GM19193 (cell line): Measurements from ENCODE around the gene CNTNAP2.

Source experiments
- POLR2A ChIP-seq: IDR thresholded peaks from 4 replicates; pipeline ENCODE4 v1.6.1; 2011; ENCODE audit not compliant: insufficient read depth, insufficient read length; ENCODE audit errors: extremely low read depth

The CNTNAP2 gene

GRCh38 chr7:148020679-148021078, 1904.1 kb downstream of the CNTNAP2 start:
- no peak for TF ChIP-seq POLR2A

GRCh38 chr7:148021507-148022045, 1905.0 kb downstream of the CNTNAP2 start:
- no peak for TF ChIP-seq POLR2A

- no peak for TF ChIP-seq POLR2A
Observed at GRCh38 chr7:148022832-148023231, 1906.2 kb downstream of the CNTNAP2 start.

DNA sequence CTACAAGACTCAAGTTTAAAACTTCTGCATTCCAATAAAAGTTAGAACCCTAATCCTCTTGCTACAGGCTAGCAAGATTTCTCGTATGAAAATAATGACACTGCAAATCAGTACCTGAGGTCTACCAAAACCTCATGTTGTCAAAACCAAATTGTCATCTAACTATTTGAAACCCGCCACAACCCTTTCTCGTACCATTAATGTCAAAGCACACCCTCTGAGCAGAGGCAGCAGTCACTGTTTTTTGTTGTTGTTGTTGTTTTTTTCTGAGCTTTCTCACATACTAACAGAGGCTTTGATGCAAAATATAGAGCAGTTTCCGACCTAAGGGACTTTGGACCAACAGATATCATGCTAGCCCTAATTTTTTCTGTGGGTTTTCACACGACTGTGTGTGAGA, 1910.1 kb downstream of the CNTNAP2 start:
- no peak for TF ChIP-seq POLR2A

GRCh38 chr7:148028165-148028564, 1911.6 kb downstream of the CNTNAP2 start:
- no peak for TF ChIP-seq POLR2A

DNA sequence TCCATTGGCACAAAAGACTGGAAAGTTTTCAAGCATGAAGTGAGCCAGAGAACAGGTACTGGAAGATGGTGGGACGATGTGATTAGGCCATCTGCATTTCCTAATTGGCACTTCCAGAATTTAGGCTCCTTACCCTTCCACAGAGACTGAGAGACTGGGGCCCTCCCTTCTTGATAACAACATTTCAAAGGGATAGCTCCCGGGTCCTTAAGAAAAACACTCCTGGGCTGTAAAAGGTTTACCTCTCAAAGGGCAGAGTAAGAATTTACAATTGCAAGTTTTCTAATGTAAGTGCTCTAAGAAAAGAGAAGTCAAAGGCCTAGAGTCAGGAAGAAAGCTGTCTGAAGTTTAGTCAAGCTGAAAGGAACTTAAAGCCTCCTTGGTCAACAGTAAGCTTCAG, 1914.4 kb downstream of the CNTNAP2 start:
- TF ChIP-seq POLR2A, result no peak

DNA sequence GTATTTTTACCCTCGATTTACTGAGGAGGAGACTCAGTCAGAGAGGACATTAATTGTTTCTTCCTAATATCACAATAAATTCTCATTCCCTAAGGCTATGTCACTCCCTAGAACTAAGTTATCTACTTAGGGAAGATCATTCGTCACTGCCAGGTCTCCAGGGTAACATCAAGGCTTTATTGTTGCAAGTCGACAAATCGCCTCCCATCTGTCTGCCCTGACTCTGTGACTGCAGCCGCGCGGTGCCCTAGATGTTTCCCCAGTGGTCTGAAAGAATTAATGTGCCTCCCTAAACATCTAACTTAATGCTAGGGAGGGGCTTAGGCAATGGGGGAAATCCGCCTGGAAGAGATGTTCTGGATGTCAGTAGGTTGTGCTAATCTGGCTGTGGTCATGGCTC, 1915.2 kb downstream of the CNTNAP2 start:
- no peak for TF ChIP-seq POLR2A

GRCh38 chr7:148035950-148036349, 1919.3 kb downstream of the CNTNAP2 start:
- no peak for TF ChIP-seq POLR2A

DNA sequence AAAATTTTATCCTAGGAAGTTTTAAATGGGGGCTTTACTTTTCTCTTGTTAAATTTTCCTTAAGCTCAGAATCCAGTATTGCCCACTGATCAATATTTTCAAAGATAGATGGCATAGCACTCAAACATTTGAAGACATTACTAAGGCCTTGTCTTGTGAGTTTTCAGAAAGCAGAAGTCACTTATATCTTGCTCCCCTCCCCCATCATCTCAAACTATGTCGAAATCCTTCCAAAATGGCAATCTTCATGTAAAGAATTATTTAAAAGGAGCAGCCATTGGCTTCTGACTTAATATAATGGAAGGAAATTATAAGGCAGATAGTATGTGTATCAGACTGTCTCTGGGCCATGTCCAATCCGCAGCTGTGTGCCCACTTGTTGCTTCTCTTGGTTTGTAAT, 1920.4 kb downstream of the CNTNAP2 start:
- TF ChIP-seq POLR2A, result no peak

DNA sequence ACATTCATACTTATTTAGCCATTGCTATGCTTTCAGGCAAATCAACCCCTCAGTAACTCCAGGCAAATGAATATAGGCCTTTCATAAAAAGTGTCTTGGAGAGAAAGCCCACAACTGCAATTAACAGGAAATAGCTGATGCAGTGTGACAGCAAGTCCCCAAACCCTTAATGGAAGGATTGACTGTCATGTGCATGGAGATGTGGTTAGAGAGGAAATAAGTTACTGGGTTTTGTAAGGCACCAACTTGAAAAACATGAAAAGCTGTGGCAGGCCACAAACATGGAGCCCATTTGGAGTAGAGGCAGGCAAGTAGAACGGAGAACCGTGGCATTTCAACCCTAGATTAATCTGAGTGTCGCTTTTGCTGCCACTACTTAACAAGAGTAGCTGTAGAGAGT, 1924.6 kb downstream of the CNTNAP2 start:
- TF ChIP-seq POLR2A, result no peak

DNA sequence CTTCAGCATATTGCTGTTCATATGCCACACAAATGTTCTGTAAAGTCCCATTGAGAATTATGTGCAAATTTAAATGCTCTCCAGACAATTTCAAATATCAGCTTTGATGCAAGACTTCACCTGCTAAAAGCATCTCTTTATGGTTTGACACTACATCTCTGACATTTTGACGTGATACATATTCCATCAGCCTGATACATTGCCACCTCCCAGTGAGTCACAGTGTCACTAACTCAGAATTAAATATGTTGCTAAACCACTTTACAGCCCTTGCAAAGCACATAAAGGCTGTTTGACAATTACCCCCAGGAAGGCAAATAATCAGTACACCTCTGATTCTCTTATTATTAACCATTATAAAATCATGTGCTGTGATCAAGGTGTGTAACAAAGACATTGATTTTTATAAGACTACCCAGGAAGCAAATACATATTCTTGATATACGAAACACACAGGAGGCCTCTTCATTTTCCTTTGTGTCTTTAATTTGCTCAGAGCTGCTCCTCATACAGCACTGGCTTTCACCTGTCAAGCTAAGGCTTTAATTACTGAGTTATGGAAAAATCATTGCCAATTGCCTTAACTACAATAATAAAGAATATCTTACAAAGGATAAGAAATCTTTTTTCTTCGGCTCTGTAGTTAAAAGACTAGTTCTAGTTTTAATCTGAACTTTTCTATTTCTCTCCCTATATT, 1926.5 kb downstream of the CNTNAP2 start:
- no peak for TF ChIP-seq POLR2A

DNA sequence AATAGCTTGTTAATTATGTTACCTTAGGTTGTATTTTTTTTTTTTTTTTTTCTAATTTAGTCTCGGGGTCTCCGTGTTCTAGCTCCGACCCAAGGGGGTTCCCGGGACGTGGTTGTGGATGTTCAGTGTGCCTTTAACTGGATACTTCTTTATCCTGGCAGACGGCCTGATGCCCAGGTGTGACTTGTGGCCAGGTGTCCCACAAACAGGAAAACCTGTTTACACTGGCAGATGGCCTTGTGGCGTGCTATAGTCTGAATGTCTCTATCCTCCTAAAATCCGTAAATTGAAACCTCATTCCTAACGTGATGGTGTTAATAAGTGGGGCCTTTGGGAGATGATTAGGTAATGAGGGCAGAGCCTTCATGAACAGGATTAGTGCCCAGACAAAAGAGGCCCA, 1927.6 kb downstream of the CNTNAP2 start:
- no peak for TF ChIP-seq POLR2A

GRCh38 chr7:148045521-148045920, 1928.9 kb downstream of the CNTNAP2 start:
- TF ChIP-seq POLR2A, result no peak

- TF ChIP-seq POLR2A, result no peak
Observed at GRCh38 chr7:148049068-148049467, 1932.5 kb downstream of the CNTNAP2 start.

- TF ChIP-seq POLR2A, result no peak
Observed at GRCh38 chr7:148050492-148051158, 1934.0 kb downstream of the CNTNAP2 start.

DNA sequence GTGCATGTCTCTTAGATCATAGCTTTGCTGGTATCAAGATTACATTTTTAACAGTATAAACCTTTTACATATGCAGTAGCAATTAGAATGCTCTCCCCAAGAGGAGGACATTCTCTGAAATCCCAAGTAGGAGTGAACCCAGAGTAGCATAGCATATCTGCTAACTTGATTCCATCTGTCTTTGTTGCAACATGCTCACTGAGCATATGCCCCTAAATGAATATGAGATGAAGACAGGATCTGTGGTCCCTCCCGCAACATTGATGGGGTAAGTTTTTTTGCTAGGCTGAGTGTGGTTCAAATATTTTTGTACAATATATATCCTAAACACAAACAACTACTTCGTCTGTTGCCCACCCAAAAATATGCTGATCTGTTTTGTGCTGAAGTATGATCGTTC, 1939.8 kb downstream of the CNTNAP2 start:
- TF ChIP-seq POLR2A, result no peak
